ENCODE results near the gene PLCB1. TPM values are rescaled to one million over a fixed set of nuclear protein-coding genes. Genes with fewer than 3 reads are reported as not detected.

The PLCB1 gene
- total and polyA plus RNA-seq, 10 of the 15 experiments (the other 5 are each of a cell fraction or from before 2014, with no cell fraction given) = 0.05 to 5.3 (median 0.17) TPM; not detected in 1

DNA sequence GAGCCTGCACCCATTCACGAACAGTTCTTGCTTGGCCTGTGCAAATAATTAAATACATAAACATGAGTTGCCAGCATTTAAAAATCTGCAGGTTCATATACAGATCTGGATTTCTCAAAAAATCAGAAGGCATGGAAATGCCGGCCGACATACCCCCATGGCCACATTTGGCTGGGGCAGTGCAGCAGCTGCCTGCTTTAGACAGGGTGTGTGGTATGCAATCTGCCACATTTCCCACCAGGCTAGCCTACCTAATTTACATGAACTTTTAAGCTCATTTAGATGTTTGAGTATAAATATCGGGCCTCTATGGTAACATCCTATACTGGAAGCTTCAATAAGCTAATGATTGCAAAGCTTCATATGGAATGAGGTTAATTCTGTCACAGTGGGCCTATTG is 31.5 kb downstream of the PLCB1 start:
- DNase-seq (ENCODE audit: low read depth, low spot score) (no peak), FAIRE-seq (no peak), ATAC-seq (no peak)
- Histone ChIP-seq H4K20me1 (ENCODE audit: control insufficient read depth, insufficient read depth) (no peaks in the 10 kb centered on the region), H3K4me1 (ENCODE audit: control insufficient read depth, insufficient read depth, low read length) (no peaks in the 10 kb centered on the region), H3K36me3 (ENCODE audit: control insufficient read depth in 2 of 2, insufficient read depth in 2 of 2, low read length in 1 of 2) (no peaks in the 10 kb centered on the region), H3K4me2 (ENCODE audit: control insufficient read depth, insufficient read depth) (no peak overlapping the region), H3K27ac (ENCODE audit: control insufficient read depth, insufficient read depth) (no peak overlapping the region), H2AFZ (ENCODE audit: control insufficient read depth, low read depth, low read length) (no peak overlapping the region), H3K9ac (ENCODE audit: control insufficient read depth, insufficient read depth, low read length) (no peak overlapping the region), H3K4me3 (no peak overlapping the region), H3K79me2 (ENCODE audit: control insufficient read depth, insufficient read depth, low read length) (no peaks in the 10 kb centered on the region), H3K9me3 (replicated peaks; ENCODE audit: control insufficient read depth, insufficient read depth, low read length) (no peaks in the 10 kb centered on the region; the same call in 2 of the 3 replicates), H3K27me3 (replicated peaks in 1 of 2; ENCODE audit: control insufficient read depth in 2 of 2, insufficient read depth in 2 of 2, low read length in 1 of 2) (no peaks in the 10 kb centered on the region)
- ChIA-PET SMC1A (ENCODE audit: uncharacterized antibody, unreplicated experiment) (no interaction called here), RAD21 (ENCODE audit: unreplicated experiment) (no interaction called here), CTCF (no interaction called here), POLR2A (no interaction called here)
- intact Hi-C loops (cut with micrococcal nuclease; ENCODE audit: unreplicated experiment) = no loop called here
- 29% methylated on average over 4 of the region's 4 CpGs for WGBS (ENCODE audit: insufficient coverage, insufficient replicate concordance, low lambda C conversion rate, missing lambda C conversion rate)
- in situ Hi-C loops (cut with MboI) = no loop called here
- BruUV-seq (replicated peaks) = no TSS peak
- TF ChIP-seq SMAD1 (IDR thresholded peaks at IDR 0.05; ENCODE audit: low read depth, partially characterized antibody) (no peak), SMC3 (IDR thresholded peaks at IDR 0.05; ENCODE audit: borderline replicate concordance, low read length) (no peak), TARDBP (IDR thresholded peaks at IDR 0.05; ENCODE audit: borderline replicate concordance) (no peak)
- TF ChIP-seq, protein P1, sequence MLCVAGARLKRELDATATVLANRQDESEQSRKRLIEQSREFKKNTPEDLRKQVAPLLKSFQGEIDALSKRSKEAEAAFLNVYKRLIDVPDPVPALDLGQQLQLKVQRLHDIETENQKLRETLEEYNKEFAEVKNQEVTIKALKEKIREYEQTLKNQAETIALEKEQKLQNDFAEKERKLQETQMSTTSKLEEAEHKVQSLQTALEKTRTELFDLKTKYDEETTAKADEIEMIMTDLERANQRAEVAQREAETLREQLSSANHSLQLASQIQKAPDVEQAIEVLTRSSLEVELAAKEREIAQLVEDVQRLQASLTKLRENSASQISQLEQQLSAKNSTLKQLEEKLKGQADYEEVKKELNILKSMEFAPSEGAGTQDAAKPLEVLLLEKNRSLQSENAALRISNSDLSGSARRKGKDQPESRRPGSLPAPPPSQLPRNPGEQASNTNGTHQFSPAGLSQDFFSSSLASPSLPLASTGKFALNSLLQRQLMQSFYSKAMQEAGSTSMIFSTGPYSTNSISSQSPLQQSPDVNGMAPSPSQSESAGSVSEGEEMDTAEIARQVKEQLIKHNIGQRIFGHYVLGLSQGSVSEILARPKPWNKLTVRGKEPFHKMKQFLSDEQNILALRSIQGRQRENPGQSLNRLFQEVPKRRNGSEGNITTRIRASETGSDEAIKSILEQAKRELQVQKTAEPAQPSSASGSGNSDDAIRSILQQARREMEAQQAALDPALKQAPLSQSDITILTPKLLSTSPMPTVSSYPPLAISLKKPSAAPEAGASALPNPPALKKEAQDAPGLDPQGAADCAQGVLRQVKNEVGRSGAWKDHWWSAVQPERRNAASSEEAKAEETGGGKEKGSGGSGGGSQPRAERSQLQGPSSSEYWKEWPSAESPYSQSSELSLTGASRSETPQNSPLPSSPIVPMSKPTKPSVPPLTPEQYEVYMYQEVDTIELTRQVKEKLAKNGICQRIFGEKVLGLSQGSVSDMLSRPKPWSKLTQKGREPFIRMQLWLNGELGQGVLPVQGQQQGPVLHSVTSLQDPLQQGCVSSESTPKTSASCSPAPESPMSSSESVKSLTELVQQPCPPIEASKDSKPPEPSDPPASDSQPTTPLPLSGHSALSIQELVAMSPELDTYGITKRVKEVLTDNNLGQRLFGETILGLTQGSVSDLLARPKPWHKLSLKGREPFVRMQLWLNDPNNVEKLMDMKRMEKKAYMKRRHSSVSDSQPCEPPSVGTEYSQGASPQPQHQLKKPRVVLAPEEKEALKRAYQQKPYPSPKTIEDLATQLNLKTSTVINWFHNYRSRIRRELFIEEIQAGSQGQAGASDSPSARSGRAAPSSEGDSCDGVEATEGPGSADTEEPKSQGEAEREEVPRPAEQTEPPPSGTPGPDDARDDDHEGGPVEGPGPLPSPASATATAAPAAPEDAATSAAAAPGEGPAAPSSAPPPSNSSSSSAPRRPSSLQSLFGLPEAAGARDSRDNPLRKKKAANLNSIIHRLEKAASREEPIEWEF (IDR thresholded peaks at IDR 0.05; ENCODE audit: insufficient replicate concordance, low read depth, low read length) = no peak
- TF ChIP-seq, protein P2, sequence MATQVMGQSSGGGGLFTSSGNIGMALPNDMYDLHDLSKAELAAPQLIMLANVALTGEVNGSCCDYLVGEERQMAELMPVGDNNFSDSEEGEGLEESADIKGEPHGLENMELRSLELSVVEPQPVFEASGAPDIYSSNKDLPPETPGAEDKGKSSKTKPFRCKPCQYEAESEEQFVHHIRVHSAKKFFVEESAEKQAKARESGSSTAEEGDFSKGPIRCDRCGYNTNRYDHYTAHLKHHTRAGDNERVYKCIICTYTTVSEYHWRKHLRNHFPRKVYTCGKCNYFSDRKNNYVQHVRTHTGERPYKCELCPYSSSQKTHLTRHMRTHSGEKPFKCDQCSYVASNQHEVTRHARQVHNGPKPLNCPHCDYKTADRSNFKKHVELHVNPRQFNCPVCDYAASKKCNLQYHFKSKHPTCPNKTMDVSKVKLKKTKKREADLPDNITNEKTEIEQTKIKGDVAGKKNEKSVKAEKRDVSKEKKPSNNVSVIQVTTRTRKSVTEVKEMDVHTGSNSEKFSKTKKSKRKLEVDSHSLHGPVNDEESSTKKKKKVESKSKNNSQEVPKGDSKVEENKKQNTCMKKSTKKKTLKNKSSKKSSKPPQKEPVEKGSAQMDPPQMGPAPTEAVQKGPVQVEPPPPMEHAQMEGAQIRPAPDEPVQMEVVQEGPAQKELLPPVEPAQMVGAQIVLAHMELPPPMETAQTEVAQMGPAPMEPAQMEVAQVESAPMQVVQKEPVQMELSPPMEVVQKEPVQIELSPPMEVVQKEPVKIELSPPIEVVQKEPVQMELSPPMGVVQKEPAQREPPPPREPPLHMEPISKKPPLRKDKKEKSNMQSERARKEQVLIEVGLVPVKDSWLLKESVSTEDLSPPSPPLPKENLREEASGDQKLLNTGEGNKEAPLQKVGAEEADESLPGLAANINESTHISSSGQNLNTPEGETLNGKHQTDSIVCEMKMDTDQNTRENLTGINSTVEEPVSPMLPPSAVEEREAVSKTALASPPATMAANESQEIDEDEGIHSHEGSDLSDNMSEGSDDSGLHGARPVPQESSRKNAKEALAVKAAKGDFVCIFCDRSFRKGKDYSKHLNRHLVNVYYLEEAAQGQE (IDR thresholded peaks at IDR 0.05; ENCODE audit: low read depth, low read length) = no peak
